ENCODE results near the gene P2RY2. TPM values are rescaled to one million over a fixed set of nuclear protein-coding genes. Genes with fewer than 3 reads are reported as not detected.
"Not testable (repeated sequence)": the region's sequence is repeated elsewhere in the genome, so short reads cannot be mapped to it uniquely, and the experiment has no call there.

The P2RY2 gene
- total RNA-seq, 2 donors from 2014 or later, result 12.0 to 16.5 TPM

DNA sequence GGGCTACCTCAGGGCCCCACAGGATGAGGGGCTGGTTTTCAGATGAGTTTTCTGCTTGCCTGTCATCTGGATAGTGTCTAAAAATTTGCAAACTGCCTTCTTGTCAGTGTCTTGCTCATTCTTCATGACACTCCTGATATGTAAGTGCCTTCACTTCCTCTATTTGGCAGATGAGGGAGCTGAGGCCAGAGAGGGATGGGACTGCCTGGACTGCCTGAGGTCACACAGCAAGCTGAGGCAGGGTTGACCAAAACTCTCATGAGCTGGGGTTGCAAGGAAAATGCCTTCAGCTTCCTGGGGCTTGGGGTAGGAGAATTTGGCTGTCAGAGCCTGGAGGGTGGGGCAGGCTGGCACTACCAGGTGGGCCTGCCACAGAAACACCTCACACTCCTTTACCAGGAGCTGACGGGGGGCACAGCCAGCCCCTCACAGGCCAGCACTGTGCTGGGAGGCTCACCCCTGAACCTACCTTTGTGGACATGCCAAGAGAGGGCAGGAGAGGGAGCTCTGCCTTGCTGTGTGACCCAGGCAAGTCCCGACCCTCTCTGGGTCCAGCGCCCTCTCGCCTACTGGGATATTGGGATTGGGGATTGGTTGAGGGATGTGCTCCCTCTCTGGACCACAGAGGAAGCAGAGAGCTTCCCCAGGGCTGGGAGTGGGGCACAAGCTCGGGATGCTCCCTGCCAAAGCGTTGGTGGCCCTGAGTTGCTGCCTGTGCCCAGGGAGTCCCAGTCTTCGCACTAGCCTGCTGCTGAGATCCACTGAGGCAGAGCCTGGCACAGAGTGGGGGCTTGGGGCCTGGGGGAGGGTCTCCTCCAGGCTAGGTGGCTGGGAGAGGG lies 52.2 kb downstream of the P2RY2 start:
- intact Hi-C loops (cut with DNase I), result no loop called here

DNA sequence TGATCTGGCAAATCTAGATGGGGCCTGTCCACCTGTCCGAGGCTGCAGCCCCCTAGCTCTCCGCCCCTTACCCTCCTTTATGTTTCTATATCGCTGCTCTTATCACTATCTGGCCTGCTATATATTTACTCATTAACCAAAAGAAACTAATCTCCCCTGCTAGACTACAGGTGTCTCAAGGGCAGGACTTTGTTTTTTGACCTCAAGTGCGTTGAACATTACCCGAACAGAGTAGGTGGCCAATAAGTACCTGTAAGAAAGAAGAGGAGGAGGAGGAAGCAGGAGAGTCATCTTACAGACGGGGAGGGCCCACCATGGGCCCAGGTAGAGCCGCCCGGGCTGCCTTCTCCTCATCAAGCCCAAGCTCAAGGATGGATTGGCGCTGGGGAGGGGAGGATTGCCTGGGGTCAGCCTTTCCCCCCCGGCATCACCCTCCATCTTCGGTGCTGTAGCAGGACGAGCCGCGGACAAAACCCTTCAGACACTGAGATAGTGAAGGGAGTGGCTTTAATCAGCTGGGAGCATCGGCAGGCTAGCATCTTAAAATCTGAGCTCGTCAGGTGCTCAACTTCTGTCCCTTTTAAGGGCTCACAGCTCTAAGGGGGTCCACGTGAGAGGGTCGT lies 52.9 kb downstream of the P2RY2 start:
- no peak for DNase-seq
- intact Hi-C loops (cut with DNase I), result no loop called here
- no peak for ATAC-seq

More for the DNA sequence above, 52.2 kb downstream of the P2RY2 start:
- ATAC-seq (no peak), DNase-seq (no peak)

GRCh38 chr11:73271478-73271865 lies 53.4 kb downstream of the P2RY2 start:
- intact Hi-C loops (cut with DNase I); ATAC-seq; DNase-seq: not testable (repeated sequence)

- DNase-seq (peak; percentile 57), ATAC-seq (peak; percentile 38 to 70)
Observed at GRCh38 chr11:73271936-73272679, 54.0 kb downstream of the P2RY2 start, which contains the start of gene P2RY6. P2RY6 (plus strand) TSS chr11:73272338; CDS start chr11:73296519, 24,181 bp downstream.

DNA sequence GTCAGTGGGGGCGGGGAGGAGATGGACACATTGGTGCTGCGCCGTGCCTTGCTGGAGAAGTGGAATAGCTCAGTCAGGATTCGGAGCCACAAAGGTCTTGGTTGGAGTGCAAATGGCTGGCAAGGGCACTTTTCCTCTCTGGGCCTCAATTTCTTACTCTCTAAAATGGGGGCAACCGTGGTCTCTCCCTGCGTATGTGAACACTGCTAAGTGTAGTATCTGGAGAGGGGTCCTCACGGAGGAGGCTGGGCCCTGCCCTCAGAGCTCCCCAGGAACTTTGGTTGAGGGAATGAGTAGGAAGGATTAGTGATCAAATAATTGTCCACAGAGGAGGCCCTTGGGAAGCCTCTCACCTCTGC lies 54.6 kb downstream of the P2RY2 start:
- intact Hi-C loops (cut with DNase I), result no loop called here
- ATAC-seq (no peak), DNase-seq (no peak)

More at GRCh38 chr11:73271936-73272679, 54.0 kb downstream of the P2RY2 start, which contains the start of gene P2RY6:
- intact Hi-C loops (cut with DNase I), result no loop called here

DNA sequence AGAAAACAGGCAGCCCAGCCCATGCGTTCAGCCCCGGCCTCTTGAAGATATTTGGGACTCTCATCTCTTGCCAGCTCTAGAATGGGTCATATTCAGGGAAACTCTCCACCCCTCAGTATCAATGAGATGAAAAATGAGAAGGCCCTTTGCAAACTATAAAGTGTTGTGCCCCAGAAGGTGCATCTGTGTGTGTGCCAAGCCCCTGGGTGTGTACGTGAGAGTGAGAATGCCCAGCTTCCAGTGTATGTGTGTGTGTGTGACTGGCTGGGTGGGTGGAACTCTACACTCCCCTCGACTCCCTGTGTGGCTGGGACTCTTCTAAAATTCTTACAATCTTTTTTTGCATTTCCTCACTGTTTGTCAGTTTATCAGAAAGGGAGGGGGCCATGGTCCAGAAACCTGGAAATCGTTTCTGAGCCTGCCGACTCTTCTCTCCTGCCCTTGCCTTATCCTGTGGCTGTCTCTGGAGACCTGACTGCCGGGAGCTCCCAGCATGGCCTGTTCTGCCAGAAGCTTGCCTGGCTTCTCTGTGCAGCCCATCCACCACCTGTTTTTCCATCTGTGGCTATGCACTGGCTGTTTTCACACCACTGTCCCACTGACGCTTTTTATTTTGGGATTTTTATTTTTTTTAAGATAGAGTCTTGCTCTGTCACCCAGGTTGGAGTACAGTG lies 55.3 kb downstream of the P2RY2 start:
- intact Hi-C loops (cut with DNase I), result no loop called here
- DNase-seq (no peak), ATAC-seq (no peak)

DNA sequence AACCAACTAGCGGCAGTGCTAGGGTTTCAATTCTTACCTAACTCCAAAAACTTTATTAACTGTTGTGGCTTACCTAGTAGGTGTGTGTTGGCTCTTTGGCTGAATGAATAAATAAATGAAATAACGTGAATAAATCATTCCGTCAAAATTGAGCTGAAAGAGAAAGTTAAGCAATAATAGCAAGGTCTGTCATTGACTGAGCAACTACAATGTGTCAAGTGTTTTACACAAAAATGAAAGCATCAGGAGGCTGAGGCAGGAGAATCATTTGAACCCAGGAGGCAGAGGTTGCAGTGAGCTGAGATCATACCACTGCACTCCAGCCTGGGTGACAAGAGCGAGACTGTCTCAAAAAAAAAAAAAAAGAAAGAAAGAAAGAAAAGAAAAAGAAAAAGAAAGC lies 56.1 kb downstream of the P2RY2 start:
- DNase-seq; ATAC-seq; intact Hi-C loops (cut with DNase I): not testable (repeated sequence)

- intact Hi-C loops (cut with DNase I), result no loop called here
- ATAC-seq (no peak), DNase-seq (peak; percentile 12)
Observed at GRCh38 chr11:73274722-73275380, 56.8 kb downstream of the P2RY2 start.

- DNase-seq (peak; percentile 9), ATAC-seq (no peak)
Observed at GRCh38 chr11:73275381-73275750, 57.3 kb downstream of the P2RY2 start.

DNA sequence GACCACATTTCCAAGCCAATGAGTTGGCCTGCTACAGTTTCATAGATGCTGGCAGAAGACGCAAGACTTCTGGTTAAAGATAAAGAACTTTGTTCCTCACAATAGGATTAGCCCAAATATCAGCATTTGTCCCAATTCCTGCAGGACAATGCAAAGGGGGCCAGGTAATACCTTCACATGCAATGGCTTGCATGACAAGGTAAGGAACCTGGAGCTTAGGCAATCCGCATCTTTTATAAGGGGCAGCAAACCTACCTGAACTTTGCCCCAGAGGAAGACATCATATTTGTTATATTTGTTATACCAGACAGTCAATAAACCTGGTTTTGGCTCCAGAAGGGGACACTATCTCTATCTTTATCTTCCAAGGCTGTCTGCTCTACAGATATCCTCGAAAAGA lies 59.4 kb downstream of the P2RY2 start:
- no peak for DNase-seq
- no peak for ATAC-seq
- intact Hi-C loops (cut with DNase I), result no loop called here

More at GRCh38 chr11:73275381-73275750, 57.3 kb downstream of the P2RY2 start:
- intact Hi-C loops (cut with DNase I), result no loop called here

DNA sequence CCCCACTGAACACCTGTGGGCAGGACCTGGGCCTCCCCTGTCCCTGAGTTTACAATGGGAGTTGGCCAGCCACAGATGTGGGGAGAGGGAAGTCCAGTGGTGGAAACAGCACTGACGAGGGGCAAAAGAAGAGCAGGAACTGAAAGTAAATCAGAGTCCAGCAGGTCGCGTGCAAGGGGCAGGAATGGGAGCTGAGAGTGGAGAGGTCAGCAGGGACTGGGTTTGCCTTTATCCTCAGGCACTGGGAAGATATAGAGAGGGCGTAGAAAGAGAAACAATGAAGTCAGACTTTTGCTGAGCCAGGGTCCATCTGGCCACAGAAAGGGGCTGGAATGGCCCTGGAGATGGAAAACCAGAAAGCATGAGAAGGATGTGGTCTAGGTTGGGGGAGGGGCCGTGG lies 62.5 kb downstream of the P2RY2 start:
- DNase-seq (peak; percentile 32), ATAC-seq (peak; percentile 62 to 73)
- intact Hi-C loops (cut with DNase I), result no loop called here

DNA sequence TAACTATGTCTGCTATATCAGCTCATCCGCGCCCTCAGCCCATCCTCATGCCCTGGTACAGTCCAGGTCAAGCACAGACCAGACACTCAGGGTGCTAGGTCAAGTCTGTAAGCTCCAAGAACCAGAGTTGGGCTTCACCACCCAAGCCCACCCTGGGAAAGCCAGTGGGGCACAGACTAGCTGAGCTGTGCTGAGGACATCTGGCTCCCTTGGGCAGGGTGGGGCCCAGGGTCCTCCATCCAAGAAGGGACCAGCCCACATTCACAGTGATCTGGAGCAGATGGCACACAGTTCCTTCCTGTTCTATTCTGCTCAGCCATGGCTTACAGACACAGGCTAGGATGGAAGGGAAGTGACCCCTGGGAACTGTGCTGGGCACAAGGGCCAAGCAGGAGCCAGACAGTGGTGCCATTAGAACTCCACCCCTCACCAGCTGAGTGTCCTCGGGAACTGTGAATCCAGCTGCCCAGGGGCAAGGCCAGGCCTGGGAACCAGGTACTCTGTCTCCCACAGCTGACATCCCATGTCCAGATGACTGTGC lies 63.2 kb downstream of the P2RY2 start:
- intact Hi-C loops (cut with DNase I), result no loop called here
- DNase-seq, result peak; percentile 27

DNA sequence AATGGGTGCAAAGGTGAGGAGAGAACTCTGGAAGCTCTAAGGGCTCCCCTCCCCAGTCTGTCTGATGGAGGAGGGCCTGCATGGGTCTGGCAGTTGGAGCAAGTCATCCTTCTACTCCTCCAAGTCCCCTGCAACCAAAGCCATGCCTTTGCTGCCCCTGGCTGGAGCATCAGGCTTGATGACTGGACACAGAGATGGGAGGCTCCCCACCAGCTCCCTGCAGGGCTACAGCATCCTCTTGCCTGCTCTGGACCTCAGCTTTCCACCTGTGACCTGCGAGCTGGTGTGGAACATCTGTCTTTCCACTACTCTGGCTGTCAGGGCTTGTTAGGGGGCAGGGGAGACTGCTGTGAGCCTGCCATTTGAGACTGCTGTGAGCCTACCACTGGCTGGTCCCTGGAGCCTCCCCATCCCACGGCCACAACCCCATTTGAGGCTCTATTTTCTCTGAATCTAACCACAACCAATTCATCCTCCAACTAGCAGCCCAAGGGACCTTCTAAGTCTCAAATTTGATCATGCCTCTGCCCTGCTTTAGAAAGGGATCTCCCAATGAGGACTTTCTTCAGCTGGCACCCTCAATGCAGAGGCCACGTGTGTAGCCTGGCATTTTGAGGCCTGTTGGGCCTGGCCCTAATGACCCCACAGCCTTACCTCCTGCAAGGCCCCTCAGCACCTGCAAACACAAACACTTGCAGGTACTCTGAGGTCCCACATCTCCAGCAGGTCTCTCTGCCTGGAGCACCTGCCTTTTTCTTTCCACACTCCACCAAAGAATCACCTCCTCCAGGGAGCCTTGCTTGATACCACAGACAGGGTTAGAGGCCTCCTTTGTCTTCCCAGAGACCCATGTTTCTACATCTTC lies 63.9 kb downstream of the P2RY2 start:
- DNase-seq, result no peak
- intact Hi-C loops (cut with DNase I), result no loop called here

More for the DNA sequence above, 63.2 kb downstream of the P2RY2 start:
- ATAC-seq, result peak; percentile 52 to 78

DNA sequence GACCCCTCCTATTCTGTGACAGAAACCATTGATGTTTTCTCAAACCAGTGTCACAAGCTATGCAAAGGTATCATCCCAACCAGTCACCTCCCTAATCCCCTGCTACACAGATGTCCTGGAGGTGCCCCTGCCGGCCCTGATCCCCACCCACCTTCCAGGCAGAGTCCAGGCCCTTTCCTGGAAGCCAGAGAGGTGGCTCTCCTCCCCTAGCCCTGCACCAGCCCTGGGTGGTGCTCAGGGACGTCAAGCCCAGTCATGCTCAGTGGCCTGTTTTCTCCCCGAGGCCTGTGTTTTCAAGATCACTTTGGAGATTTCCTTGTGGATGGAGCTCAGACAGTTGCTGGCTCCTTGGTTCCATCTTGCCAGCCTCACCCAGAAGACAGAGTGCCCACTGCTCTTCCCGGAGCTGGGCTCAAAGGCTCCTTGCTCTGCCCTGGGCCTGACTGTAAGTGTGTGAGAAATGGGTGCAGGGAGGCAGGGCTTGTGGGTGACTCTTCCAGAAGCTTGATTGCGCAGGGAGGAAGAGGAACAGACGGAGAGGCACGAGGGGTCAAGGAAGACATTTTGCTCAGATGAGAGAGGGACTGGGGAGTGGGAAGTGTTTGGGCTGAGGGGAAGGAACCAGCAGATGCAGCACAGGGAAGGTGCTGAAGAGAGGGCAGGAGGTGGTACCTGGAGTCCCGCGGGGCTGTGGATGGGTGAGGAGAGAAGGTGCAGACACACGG lies 65.4 kb downstream of the P2RY2 start:
- ATAC-seq (no peak), DNase-seq (peak; percentile 12)
- intact Hi-C loops (cut with DNase I), result no loop called here

More for the DNA sequence above, 63.9 kb downstream of the P2RY2 start:
- no peak for ATAC-seq

DNA sequence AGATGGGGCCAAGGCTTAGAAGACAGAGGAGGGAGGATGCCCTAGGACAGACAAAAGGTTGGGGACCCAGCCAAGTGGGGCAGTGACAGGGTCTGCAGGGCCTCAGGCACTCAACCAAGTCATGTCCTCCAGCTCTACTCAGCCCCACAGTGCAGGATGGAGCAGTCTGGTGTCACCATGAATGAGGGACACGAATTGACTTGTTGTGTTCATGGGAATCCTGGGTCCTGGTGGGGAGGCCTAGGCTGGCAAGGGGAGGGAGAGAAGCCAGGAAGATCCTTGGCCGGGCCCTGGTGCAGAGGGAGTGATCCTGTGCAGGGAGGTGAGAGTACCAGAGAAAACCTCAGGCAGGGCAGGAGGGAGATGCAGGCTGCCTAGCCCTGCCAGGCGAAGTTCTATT lies 66.0 kb downstream of the P2RY2 start:
- DNase-seq (no peak), ATAC-seq (no peak)
- intact Hi-C loops (cut with DNase I), result no loop called here

DNA sequence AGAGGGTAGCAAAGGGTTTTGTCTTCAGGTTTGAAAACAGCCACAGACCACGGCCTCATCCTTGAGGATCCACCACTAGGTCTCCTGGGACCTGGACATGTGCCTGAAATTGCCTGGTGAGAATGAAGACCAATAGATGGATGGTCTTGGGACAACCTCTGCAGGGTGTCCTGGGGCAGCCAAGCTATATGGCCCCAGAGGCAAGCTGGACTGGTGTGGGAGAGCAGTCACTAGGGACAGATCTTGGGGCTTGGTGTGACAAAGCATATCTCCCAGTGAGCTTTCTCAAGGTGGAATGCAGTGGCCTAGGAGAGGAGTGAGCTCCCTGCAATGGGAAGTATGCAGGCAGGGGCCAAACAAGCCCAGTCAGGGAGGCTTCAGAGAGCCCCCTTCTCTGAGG lies 67.6 kb downstream of the P2RY2 start:
- intact Hi-C loops (cut with DNase I), result loop anchor here in 1 of 2 donors (5.0 kb wide), 1 partner anchor 98 kb away; no protein-coding TSS in a partner anchor
- DNase-seq (peak; percentile 4), ATAC-seq (no peak)

Measured in left cardiac atrium (tissue), 4 donors.